BLaER1 (cell line): ENCODE measurements around the gene GALNT18.
A peak's percentile ranks its signal among the peaks of the same experiment; 100 is the strongest.

Source experiments
- H3K27ac ChIP-seq: shearing (Covaris generic); formaldehyde crosslinking; 2 replicates; pipeline ENCODE4 v1.8.1; 2022
- H3K27me3 ChIP-seq: shearing (Covaris generic); formaldehyde crosslinking; 2 replicates; pipeline ENCODE4 v1.8.1; 2022
- H3K36me3 ChIP-seq: shearing (Covaris generic); formaldehyde crosslinking; 2 replicates; pipeline ENCODE4 v1.8.1; 2022
- H3K4me1 ChIP-seq: shearing (Covaris generic); formaldehyde crosslinking; 2 replicates; pipeline ENCODE4 v1.8.1; 2022
- H3K4me2 ChIP-seq: shearing (Covaris generic); formaldehyde crosslinking; 2 replicates; pipeline ENCODE4 v1.8.1; 2022
- H3K4me3 ChIP-seq: shearing (Covaris generic); formaldehyde crosslinking; 2 replicates; pipeline ENCODE4 v1.8.1; 2022
- H3K9ac ChIP-seq: shearing (Covaris generic); formaldehyde crosslinking; 2 replicates; pipeline ENCODE4 v1.8.1; 2022
- H3K9me3 ChIP-seq: shearing (Covaris generic); formaldehyde crosslinking; 2 replicates; pipeline ENCODE4 v1.8.1; 2022
- H4K20me1 ChIP-seq: shearing (Covaris generic); formaldehyde crosslinking; 2 replicates; pipeline ENCODE4 v1.8.1; 2022
- Cebpa-rat ChIP-seq: shearing (Covaris generic); IDR thresholded peaks from 2 replicates; pipeline ENCODE4 v1.8.1; 2022

Gene GALNT18

GRCh38 chr11:11521306-11522002, 100.4 kb downstream of the GALNT18 start:
- Histone ChIP-seq H4K20me1 (no peaks in the 10 kb centered on the region), H3K9me3 (no peaks in the 10 kb centered on the region), H3K4me1 (peaks cover 11% of the 10 kb centered on the region; the same call in 1 of the 2 replicates), H3K27me3 (no peaks in the 10 kb centered on the region), H3K9ac (no peak overlapping the region), H3K36me3 (no peaks in the 10 kb centered on the region), H3K4me3 (no peak overlapping the region), H3K4me2 (no peak overlapping the region), H3K27ac (no peak overlapping the region)
- TF ChIP-seq Cebpa-rat: no peak

GRCh38 chr11:11520231-11521015, 101.4 kb downstream of the GALNT18 start:
- H3K4me2 ChIP-seq: 0 out of 2 replicates have a peak overlapping the region, but pooled peaks have one; percentile 16
- no peak overlapping the region for H3K4me3 ChIP-seq
- H3K9ac ChIP-seq: no peak overlapping the region
- H3K4me1 ChIP-seq: peaks cover 11% of the 10 kb centered on the region; the same call in 1 of the 2 replicates
- H3K36me3 ChIP-seq: no peaks in the 10 kb centered on the region
- no peaks in the 10 kb centered on the region for H3K27me3 ChIP-seq
- no peaks in the 10 kb centered on the region for H3K9me3 ChIP-seq
- no peaks in the 10 kb centered on the region for H4K20me1 ChIP-seq
- TF ChIP-seq Cebpa-rat: no peak
- no peak overlapping the region for H3K27ac ChIP-seq

DNA sequence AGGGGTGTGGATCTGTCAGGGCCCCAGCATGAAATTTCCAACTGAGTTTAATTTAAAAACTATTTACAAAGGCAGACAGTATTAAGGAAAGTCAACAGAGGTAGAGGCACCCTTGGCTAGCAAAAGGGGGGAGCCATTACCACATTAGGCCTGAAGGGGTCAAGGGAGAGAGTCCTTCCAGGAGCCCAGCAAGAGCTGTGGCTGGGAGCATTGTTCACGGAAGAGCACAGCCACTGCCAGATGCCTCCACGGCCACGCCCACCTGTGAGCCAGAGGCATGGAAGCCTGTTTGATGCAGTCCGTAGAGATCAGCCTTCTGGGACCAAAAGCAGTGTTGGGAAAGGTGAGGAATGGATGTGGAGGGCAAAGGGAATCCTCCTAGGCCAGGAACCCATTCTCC, 102.6 kb downstream of the GALNT18 start:
- TF ChIP-seq Cebpa-rat: no peak
- no peaks in the 10 kb centered on the region for H3K36me3 ChIP-seq
- H4K20me1 ChIP-seq: no peaks in the 10 kb centered on the region
- H3K4me3 ChIP-seq: no peak overlapping the region
- no peak overlapping the region for H3K4me2 ChIP-seq
- H3K27me3 ChIP-seq: no peaks in the 10 kb centered on the region
- H3K4me1 ChIP-seq: peaks cover 11% of the 10 kb centered on the region; the same call in 1 of the 2 replicates
- H3K27ac ChIP-seq: no peak overlapping the region
- no peak overlapping the region for H3K9ac ChIP-seq
- H3K9me3 ChIP-seq: no peaks in the 10 kb centered on the region

GRCh38 chr11:11514246-11514645, 107.6 kb downstream of the GALNT18 start:
- no peak for TF ChIP-seq Cebpa-rat
- Histone ChIP-seq H4K20me1 (no peaks in the 10 kb centered on the region), H3K36me3 (no peaks in the 10 kb centered on the region), H3K27ac (no peak overlapping the region), H3K9me3 (no peaks in the 10 kb centered on the region), H3K27me3 (no peaks in the 10 kb centered on the region), H3K4me3 (no peak overlapping the region), H3K4me1 (no peaks in the 10 kb centered on the region), H3K4me2 (no peak overlapping the region), H3K9ac (no peak overlapping the region)

DNA sequence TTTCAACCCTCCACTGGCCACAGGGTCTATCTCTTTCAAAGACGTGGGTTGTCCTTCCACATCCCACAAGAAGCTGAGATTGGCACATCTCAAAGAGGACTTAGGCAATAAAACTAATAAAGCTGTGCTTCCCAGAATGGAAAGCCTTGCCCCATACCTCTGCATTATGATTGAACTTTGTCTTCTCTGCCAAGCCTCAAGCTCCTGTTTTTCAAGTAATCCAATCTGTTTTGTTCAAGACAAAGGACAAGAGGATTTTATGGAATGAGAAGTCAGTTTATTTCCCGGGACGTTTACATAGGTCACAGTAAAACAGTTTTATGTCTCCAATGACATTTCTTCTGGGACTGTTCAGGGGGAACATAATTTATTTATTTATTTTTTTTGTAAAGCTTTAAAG, 108.4 kb downstream of the GALNT18 start:
- H4K20me1 ChIP-seq: no peaks in the 10 kb centered on the region
- H3K9ac ChIP-seq: no peak overlapping the region
- H3K27me3 ChIP-seq: no peaks in the 10 kb centered on the region
- no peaks in the 10 kb centered on the region for H3K9me3 ChIP-seq
- H3K36me3 ChIP-seq: no peaks in the 10 kb centered on the region
- no peak overlapping the region for H3K27ac ChIP-seq
- TF ChIP-seq Cebpa-rat: no peak
- no peak overlapping the region for H3K4me2 ChIP-seq
- no peak overlapping the region for H3K4me3 ChIP-seq
- no peaks in the 10 kb centered on the region for H3K4me1 ChIP-seq

- no peak overlapping the region for H3K4me3 ChIP-seq
- no peak overlapping the region for H3K4me2 ChIP-seq
- H3K9me3 ChIP-seq: no peaks in the 10 kb centered on the region
- TF ChIP-seq Cebpa-rat: no peak
- no peak overlapping the region for H3K9ac ChIP-seq
- no peaks in the 10 kb centered on the region for H3K36me3 ChIP-seq
- no peaks in the 10 kb centered on the region for H4K20me1 ChIP-seq
- no peaks in the 10 kb centered on the region for H3K27me3 ChIP-seq
- H3K4me1 ChIP-seq: no peaks in the 10 kb centered on the region
- no peak overlapping the region for H3K27ac ChIP-seq
Measured at GRCh38 chr11:11512929-11513328, 108.9 kb downstream of the GALNT18 start.

- Histone ChIP-seq H3K9ac (no peak overlapping the region), H3K9me3 (no peaks in the 10 kb centered on the region), H3K36me3 (no peaks in the 10 kb centered on the region), H3K4me2 (no peak overlapping the region), H4K20me1 (no peaks in the 10 kb centered on the region), H3K27me3 (no peaks in the 10 kb centered on the region), H3K4me3 (no peak overlapping the region), H3K4me1 (no peaks in the 10 kb centered on the region), H3K27ac (no peak overlapping the region)
- no peak for TF ChIP-seq Cebpa-rat
Measured at GRCh38 chr11:11512502-11512901, 109.3 kb downstream of the GALNT18 start.

DNA sequence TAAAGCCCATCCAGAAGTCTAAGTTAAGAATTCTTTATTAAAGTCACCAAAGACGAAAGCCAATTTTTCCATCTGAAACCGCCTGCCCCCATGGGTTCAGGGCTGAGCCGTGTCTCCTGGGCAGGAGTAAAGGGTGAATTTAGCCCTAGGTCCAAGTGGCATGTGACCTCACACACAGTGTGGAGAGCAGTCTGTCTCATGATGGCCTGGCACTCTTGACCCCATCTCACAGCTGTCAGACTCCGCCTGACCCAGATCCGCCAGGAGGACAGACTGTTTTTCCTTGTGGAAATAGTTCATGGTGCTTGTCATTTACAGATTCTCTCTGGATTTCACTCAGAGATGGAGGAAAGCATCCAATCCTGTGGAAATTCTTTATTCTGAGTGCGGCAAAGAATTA, 109.7 kb downstream of the GALNT18 start:
- no peak for TF ChIP-seq Cebpa-rat
- Histone ChIP-seq H4K20me1 (no peaks in the 10 kb centered on the region), H3K36me3 (no peaks in the 10 kb centered on the region), H3K4me1 (no peaks in the 10 kb centered on the region), H3K27ac (no peak overlapping the region), H3K27me3 (no peaks in the 10 kb centered on the region), H3K9me3 (no peaks in the 10 kb centered on the region), H3K4me2 (no peak overlapping the region), H3K9ac (no peak overlapping the region), H3K4me3 (no peak overlapping the region)

DNA sequence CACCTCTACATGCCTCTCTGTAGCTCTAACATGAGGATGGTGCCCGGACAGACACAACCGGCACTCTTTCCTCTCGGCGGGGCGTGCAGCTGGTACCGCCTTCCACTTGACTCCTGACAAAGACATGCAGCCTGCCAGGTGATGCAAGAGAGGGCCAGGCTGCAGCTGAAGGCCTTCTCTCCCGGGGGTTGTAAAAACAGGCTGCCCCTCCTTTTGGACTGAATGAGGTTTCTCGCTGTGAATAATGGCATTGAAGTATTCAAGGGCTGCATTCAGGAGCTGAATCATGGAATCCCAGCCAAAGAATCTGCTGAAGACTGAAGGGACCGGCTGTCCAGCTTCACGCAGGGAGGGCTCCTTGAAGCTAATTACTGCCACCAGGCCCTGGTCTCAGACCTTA, 110.9 kb downstream of the GALNT18 start:
- no peaks in the 10 kb centered on the region for H3K9me3 ChIP-seq
- no peak overlapping the region for H3K4me3 ChIP-seq
- no peaks in the 10 kb centered on the region for H3K4me1 ChIP-seq
- TF ChIP-seq Cebpa-rat: no peak
- no peak overlapping the region for H3K9ac ChIP-seq
- H4K20me1 ChIP-seq: no peaks in the 10 kb centered on the region
- no peaks in the 10 kb centered on the region for H3K36me3 ChIP-seq
- no peak overlapping the region for H3K27ac ChIP-seq
- no peaks in the 10 kb centered on the region for H3K27me3 ChIP-seq
- H3K4me2 ChIP-seq: no peak overlapping the region

GRCh38 chr11:11505692-11506091, 116.1 kb downstream of the GALNT18 start:
- Histone ChIP-seq H4K20me1 (no peaks in the 10 kb centered on the region), H3K36me3 (no peaks in the 10 kb centered on the region), H3K9me3 (no peaks in the 10 kb centered on the region), H3K9ac (no peak overlapping the region), H3K27me3 (no peaks in the 10 kb centered on the region), H3K4me2 (no peak overlapping the region), H3K4me1 (no peaks in the 10 kb centered on the region), H3K4me3 (no peak overlapping the region), H3K27ac (no peak overlapping the region)
- TF ChIP-seq Cebpa-rat: no peak
